GM04504 (cell line): ENCODE results near the gene SRPK2.
A peak's percentile ranks its signal among the peaks of the same experiment; 100 is the strongest.

Experiments used
- DNase-seq: peaks from one replicate; pipeline ENCODE4 v3.0.0-alpha.2; 2012; ENCODE audit warnings: low read depth

SRPK2 gene

GRCh38 chr7:105191331-105191730 is 197.4 kb downstream of the SRPK2 start:
- DNase-seq: no peak

GRCh38 chr7:105189859-105190492 is 198.7 kb downstream of the SRPK2 start:
- DNase-seq: no peak

DNA sequence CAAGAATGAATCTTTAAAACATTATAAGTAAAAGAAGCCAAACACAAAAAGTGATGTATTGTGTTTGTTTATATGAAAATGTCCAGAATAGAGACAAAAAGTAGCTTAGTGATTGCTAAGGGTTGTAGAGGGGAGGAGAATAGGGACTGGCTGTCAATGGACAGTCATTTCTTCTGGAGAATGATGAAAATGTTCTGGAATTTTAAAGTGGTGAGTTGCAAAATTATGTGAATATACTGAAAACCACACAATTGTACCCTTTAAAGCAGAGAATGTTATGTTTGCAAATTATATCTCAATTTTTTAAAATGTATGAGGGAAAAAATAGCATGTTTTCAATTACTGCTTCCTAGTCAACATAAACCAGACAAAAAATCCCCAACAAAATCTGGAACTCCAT is 200.5 kb downstream of the SRPK2 start:
- DNase-seq: no peak

GRCh38 chr7:105187302-105188169 is 201.2 kb downstream of the SRPK2 start:
- no peak for DNase-seq

- DNase-seq: no peak
These were observed 203.3 kb downstream of the SRPK2 start for GRCh38 chr7:105185290-105186010.

DNA sequence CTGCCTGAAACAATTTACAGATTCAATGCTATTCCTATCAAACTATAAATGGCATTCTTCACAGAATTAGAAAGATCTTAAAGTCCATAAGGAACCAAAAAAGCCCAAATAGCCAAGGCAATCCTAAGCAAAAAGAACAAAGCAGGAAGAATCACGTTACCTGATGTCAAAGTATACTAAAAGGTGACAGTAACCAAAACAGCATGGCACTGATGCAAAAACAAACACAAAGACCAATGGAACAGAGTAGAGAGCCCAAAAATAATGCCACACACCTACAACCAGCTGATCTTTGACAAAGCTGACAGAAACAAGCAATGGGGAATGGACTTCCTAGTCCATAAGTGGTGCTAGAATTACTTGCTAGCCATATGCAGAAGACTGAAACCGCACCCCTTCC is 208.7 kb downstream of the SRPK2 start:
- DNase-seq: no peak

- no peak for DNase-seq
These were observed 209.7 kb downstream of the SRPK2 start for GRCh38 chr7:105178928-105179541.

DNA sequence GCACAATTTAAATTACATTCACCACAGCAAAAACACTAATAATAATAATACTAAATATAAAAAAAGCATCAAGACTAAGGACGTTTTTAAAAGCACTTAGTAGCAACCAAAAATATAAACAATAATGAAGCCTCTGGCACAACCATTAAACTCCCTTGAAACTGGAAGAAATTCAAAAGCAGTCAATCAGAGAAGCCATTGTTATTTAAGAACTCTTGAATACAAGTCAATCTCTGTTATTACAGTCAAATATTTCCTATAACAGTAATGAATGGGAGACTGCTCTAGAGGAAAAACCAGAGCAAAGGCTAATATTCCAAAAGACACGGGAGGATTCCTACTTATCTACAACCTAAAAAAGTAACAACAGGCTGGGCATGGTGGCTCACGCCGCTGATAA is 210.5 kb downstream of the SRPK2 start:
- no peak for DNase-seq

DNA sequence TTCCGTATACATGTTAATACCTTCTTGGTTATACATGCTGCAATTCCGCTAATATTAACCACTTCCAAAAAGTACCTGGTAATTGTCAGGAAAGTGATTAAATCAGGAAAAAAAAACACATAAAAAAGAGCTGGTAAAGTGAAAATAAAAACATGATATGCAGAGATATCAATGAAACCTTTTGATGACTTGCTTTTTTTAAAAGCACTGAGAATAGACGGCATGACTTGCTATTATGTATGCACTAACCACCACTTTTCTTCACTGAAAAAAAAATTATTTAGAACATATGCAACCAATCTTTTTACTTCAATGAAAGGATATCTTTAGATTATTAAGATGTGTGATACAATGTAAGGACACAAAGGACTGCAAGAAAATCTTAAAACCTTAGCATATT is 211.7 kb downstream of the SRPK2 start:
- no peak for DNase-seq

DNA sequence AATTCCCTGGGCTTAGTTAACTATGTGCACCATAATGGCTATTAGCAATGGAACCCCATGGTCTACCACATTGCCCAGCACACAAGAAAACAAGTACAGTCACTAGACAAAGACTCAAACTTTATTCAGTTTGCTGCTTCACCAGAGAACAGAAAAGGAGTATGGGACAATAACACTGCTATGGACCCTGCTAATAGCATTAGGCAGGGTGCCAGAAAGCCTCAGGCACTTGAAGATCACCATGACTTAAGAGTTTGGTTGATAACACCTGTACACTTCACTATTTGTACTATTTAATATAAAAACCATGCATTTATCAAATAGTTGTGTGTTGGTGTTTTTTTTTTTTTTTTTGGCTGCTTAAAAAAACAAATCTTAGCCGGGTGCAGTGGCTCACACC is 215.1 kb downstream of the SRPK2 start:
- DNase-seq: no peak

GRCh38 chr7:105164751-105165150 is 224.0 kb downstream of the SRPK2 start:
- no peak for DNase-seq

- no peak for DNase-seq
These were observed 225.0 kb downstream of the SRPK2 start for GRCh38 chr7:105163718-105164117.

DNA sequence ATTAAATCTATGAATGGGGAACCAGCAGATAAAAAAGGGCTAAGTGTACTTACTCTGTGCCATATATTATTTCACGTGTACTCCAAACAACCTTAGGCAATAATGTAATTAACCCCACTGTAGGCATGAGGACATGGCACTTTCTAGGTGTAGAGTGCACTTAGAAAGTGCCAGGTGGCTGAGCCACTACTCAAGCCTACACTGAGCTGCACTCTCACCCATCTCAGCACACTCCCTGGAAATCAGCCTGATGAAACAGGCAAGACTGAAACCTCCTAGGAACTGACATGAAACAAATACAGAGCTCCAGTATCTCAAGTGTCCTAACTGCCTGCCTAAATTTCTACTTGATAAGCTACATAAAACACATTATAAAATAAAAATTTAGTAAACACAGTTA is 227.4 kb downstream of the SRPK2 start:
- DNase-seq: no peak

DNA sequence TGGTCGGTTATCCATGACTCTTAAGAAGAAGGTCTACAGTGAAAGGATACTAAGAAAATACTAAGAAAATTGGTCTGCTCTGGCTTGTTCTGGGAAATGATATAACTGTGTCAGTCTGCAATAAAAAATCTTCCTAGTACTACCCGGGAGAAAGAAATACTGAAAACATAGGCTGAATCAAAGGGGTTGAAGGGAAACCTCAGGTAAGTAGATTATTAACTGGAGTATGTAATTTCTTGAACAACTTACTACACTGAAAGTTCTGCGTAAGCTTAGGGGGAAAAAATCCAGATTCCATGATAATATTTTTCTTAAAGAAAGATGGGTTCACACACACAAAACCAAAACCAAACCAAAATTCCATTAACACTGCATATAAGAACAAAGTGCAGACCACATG is 231.4 kb downstream of the SRPK2 start:
- no peak for DNase-seq

DNA sequence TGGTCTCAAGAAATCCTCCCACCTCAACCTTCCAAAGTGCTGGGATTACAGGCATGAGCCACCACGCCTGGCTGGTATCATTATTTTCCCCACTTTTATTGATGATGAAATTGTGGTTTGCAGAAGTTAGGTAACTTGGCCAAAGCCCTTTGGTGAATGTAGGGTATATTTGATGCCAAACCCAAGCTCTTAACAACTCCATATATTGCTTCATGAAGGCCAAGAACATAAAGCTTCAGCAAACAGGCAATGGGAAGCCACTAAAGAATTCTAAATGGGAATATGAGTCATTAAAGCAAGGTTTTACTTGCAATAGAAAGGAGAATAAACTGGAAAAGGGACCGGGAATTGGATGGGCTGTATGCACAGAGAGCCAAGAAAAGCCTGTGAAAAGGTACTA is 232.0 kb downstream of the SRPK2 start:
- DNase-seq: no peak

DNA sequence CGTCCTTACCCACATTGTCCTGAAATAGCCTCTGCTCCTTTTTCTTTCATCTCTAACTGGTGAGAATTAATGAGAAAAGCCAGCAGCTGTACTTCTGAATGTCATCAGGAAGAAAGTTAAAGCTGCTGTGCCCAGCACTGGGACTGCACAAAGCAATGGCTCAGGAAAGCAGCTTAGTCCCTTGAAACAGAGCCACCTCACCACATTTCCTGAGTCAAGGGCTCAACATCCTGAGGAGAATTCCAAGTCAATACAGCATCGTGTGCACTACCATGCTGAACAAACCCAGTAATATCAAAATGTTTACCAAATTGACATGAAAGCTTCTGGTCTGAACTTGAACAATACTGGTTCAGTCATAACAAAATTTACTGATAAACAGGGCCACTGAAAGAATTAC is 234.6 kb downstream of the SRPK2 start:
- no peak for DNase-seq

DNA sequence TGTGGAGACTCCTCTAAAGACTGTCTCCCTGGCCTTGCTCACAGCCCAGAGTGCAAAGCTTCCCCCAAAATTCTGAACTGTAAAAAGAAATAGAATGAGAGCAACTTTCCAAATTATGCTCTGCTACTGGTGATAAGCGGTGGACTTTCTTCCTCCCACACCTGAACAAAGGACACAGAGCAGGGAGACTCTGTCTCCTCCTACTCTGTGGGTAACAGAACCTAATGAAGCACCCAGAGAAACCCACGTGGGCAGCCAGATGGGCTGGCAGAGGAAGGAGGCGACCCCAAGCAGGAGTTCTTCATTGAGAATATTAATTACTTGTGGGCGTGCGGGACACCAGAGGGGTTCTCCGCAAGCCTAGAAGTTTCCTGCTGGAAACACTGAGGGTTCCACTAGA is 235.2 kb downstream of the SRPK2 start:
- no peak for DNase-seq

DNA sequence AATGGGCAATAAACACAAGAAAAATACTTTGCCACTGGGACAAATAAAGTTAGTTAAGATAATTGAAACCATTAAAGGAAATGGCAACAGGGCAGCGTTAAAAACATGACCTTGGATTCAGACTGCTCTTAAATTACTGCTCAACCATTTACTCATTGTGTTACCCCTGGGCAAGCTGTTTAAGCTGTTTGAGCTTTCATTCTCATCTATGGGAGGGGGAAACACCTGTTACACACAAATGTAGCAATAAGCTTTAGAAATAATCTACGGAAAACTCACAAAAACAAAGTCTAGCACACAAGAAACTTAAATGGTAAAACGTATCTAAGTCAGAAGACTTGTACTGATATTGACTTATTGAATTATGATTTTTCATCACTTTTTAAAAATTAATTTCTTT is 237.6 kb downstream of the SRPK2 start:
- DNase-seq: no peak

DNA sequence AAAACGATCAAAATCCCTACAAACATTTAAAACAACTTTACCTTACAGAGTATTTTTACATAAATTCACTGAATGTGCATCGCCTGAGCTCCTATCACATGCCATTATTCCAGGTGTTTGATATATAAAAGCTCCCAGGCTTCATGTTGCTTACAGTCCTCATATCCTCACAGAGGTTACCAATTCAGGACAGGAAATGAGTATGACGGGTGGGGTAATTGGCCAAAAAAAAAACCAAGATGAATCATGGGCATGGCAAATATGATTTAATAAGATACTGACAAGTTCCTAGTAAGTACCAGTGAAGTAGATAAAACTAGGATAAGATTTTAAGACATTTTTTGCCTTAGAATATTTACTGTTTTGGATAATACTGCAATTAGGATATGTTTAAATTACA is 238.9 kb downstream of the SRPK2 start:
- DNase-seq: peak; percentile 25

GRCh38 chr7:105141068-105141467 is 247.7 kb downstream of the SRPK2 start:
- peak; percentile 27 for DNase-seq

GRCh38 chr7:105139381-105139780 is 249.3 kb downstream of the SRPK2 start:
- DNase-seq: no peak

DNA sequence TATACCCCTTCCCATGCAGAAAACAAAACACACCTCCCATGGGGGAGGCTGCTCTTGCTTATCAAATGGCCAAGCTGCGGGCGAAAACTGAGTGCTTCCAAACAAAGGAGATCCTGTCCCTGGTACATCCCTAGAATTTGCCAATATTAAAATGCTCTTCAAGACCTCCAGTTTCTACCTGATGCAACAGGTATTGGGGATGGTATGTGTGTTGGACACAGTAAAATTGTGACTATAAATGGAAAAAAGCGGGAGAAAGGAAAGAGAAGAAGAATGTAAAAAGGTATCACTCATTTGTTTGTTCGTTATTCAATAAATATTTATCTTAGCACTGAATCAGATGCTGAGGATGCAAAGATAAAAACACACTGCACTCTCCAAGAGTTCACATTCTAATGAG is 250.8 kb downstream of the SRPK2 start:
- DNase-seq: no peak

DNA sequence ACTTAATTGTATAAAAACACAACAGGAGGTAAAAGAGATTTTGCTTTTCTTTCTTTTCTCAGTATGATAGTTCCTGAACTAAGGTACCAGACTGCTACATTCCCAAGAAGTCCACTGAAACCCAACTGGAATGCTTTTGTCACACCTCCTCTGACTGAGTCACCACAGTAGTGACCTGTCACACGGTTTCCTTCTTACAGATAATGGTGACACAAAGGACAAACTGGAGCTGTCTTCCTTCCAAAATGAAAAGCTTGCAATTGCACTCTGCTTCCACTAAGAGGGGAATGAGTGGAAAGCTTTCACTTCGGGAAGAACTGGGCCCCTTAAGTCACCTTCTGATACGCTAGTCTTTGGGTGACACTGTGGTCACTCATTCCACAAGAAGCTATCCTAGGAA is 252.5 kb downstream of the SRPK2 start:
- DNase-seq: no peak
